Hepatocyte (in vitro differentiated cells): Measurements from ENCODE around the gene PCYT1B. TPM values are rescaled to one million over a fixed set of nuclear protein-coding genes. Genes with fewer than 3 reads are reported as not detected.
A peak's percentile ranks its signal among the peaks of the same experiment; 100 is the strongest.

Source experiments
- DNase-seq: peaks from one replicate; pipeline ENCODE4 v3.0.0-alpha.2; 2016; ENCODE audit warnings: low spot score
- H2AFZ ChIP-seq: fragments of 200-600 bp; sonication (generic); 2 replicates; pipeline ENCODE4 v1.6.0; 2016; ENCODE audit warnings: antibody characterized with exemption, mild to moderate bottlenecking
- H3K27ac ChIP-seq: fragments of 200-600 bp; sonication (generic); 2 replicates; pipeline ENCODE4 v1.5.1; 2016; ENCODE audit warnings: mild to moderate bottlenecking
- H3K27me3 ChIP-seq: fragments of 200-600 bp; sonication (generic); 2 replicates; pipeline ENCODE4 v1.6.1; 2016
- H3K36me3 ChIP-seq: fragments of 200-600 bp; sonication (generic); replicated peaks from 2 replicates; pipeline ENCODE4 v1.5.1; 2016; ENCODE audit warnings: low read depth; ENCODE audit not compliant: insufficient read depth
- H3K4me1 ChIP-seq: fragments of 200-600 bp; sonication (generic); 2 replicates; pipeline ENCODE4 v1.5.1; 2016; ENCODE audit warnings: mild to moderate bottlenecking, moderate library complexity; ENCODE audit not compliant: insufficient read depth
- H3K4me2 ChIP-seq: fragments of 200-600 bp; sonication (generic); 2 replicates; pipeline ENCODE4 v1.6.0; 2016
- H3K4me3 ChIP-seq: fragments of 200-600 bp; sonication (generic); 2 replicates; pipeline ENCODE4 v1.5.1; 2016; ENCODE audit warnings: mild to moderate bottlenecking
- H3K79me2 ChIP-seq: fragments of 200-600 bp; sonication (generic); 2 replicates; pipeline ENCODE4 v1.6.0; 2017; ENCODE audit warnings: mild to moderate bottlenecking
- H3K9me2 ChIP-seq: fragments of 200-600 bp; sonication (generic); replicated peaks from 2 replicates; pipeline ENCODE4 v1.6.0; 2017; ENCODE audit warnings: mild to moderate bottlenecking; ENCODE audit not compliant: insufficient read depth
- H3K9me3 ChIP-seq: fragments of 200-600 bp; sonication (generic); 2 replicates; pipeline ENCODE4 v1.5.1; 2016; ENCODE audit warnings: low read depth, mild to moderate bottlenecking
- H4K20me1 ChIP-seq: fragments of 200-600 bp; sonication (generic); 2 replicates; pipeline ENCODE4 v1.6.0; 2016; ENCODE audit warnings: mild to moderate bottlenecking; ENCODE audit not compliant: insufficient read depth, poor library complexity, severe bottlenecking
- CTCF ChIP-seq: fragments of 200-600 bp; sonication (generic); IDR thresholded peaks from 2 replicates; pipeline ENCODE4 v1.5.1; 2016; ENCODE audit warnings: antibody characterized with exemption, mild to moderate bottlenecking; ENCODE audit not compliant: poor library complexity
- EZH2 ChIP-seq: fragments of 200-600 bp; sonication (generic); IDR thresholded peaks from 2 replicates; pipeline ENCODE4 v1.6.1; 2016; ENCODE audit warnings: antibody characterized with exemption, mild to moderate bottlenecking, borderline replicate concordance
- EZH2phosphoT487 ChIP-seq: fragments of 200-600 bp; sonication (generic); IDR thresholded peaks from one replicate; pipeline ENCODE4 v1.6.1; 2018; ENCODE audit warnings: antibody characterized with exemption, mild to moderate bottlenecking, low read depth, moderate library complexity; ENCODE audit not compliant: unreplicated experiment, severe bottlenecking
- WGBS: methylation state at CpG from one replicate; pipeline ENCODE4 v1.1.6; 2016; ENCODE audit warnings: low lambda C conversion rate; ENCODE audit errors: missing lambda C conversion rate; 5-methylcytosine and 5-hydroxymethylcytosine counted together
- polyA plus RNA-seq: library from polyadenylated mRNA; unstranded; fragments of >200 nt; fragmentation: Nextera tagmentation; extraction: Ambion mirVana; gene quantifications from 2 replicates; pipeline ENCODE4 v1.2.1, GENCODE V29; 2016
- total RNA-seq: library from RNA; depleted of rRNA; stranded (reverse); fragments of >200 nt; gene quantifications from 2 replicates; pipeline ENCODE4 v1.2.3, GENCODE V29; 2014

PCYT1B gene
- total and polyA plus RNA-seq, 2 experiments from 2014 or later, result 7.8 to 17.1 TPM

- no peak for TF ChIP-seq EZH2phosphoT487
- no peak for TF ChIP-seq CTCF
- no peak for TF ChIP-seq EZH2
- no peak overlapping the region for H3K4me2 ChIP-seq
- no peaks in the 10 kb centered on the region for H3K9me3 ChIP-seq
- H3K4me1 ChIP-seq, result peaks cover 26% of the 10 kb centered on the region
- no peak overlapping the region for H3K4me3 ChIP-seq
- WGBS, result 73% methylated on average over 3 of the region's 3 CpGs
- no peak overlapping the region for H2AFZ ChIP-seq
- no peaks in the 10 kb centered on the region for H3K79me2 ChIP-seq
- DNase-seq, result no peak
- no peaks in the 10 kb centered on the region for H3K9me2 ChIP-seq
- no peaks in the 10 kb centered on the region for H3K27me3 ChIP-seq
- H3K36me3 ChIP-seq, result no peaks in the 10 kb centered on the region
- H4K20me1 ChIP-seq, result no peaks in the 10 kb centered on the region
- H3K27ac ChIP-seq, result no peak overlapping the region
Observed at GRCh38 chrX:24659646-24660045, 12.5 kb upstream of the PCYT1B start.

- DNase-seq, result no peak
- Histone ChIP-seq H2AFZ (no peak overlapping the region), H3K9me3 (no peaks in the 10 kb centered on the region), H4K20me1 (no peaks in the 10 kb centered on the region), H3K36me3 (no peaks in the 10 kb centered on the region), H3K27ac (peak overlapping the region; percentile 21), H3K4me3 (no peak overlapping the region), H3K9me2 (no peaks in the 10 kb centered on the region), H3K27me3 (no peaks in the 10 kb centered on the region), H3K4me2 (no peak overlapping the region), H3K79me2 (no peaks in the 10 kb centered on the region), H3K4me1 (peaks cover 26% of the 10 kb centered on the region)
- WGBS, result 32% methylated on average over 1 of the region's 1 CpG
- TF ChIP-seq CTCF (no peak), EZH2phosphoT487 (no peak), EZH2 (no peak)
Observed at GRCh38 chrX:24659106-24659505, 12.0 kb upstream of the PCYT1B start.

- H2AFZ ChIP-seq, result no peak overlapping the region
- no peaks in the 10 kb centered on the region for H3K9me2 ChIP-seq
- no peaks in the 10 kb centered on the region for H4K20me1 ChIP-seq
- H3K9me3 ChIP-seq, result no peaks in the 10 kb centered on the region
- DNase-seq, result peak; percentile 45
- H3K27ac ChIP-seq, result peak overlapping the region; percentile 60
- H3K36me3 ChIP-seq, result no peaks in the 10 kb centered on the region
- peaks cover 26% of the 10 kb centered on the region for H3K4me1 ChIP-seq
- no peak overlapping the region for H3K4me3 ChIP-seq
- TF ChIP-seq EZH2 (no peak), CTCF (no peak), EZH2phosphoT487 (no peak)
- no peaks in the 10 kb centered on the region for H3K27me3 ChIP-seq
- H3K79me2 ChIP-seq, result no peaks in the 10 kb centered on the region
- H3K4me2 ChIP-seq, result peak overlapping the region; percentile 57
Observed at GRCh38 chrX:24658421-24658820, 11.3 kb upstream of the PCYT1B start.
